Endodermal cell (in vitro differentiated cells): ENCODE results near the gene HORMAD2. TPM values are rescaled to one million over a fixed set of nuclear protein-coding genes. Genes with fewer than 3 reads are reported as not detected.

ENCODE experiments used
- DNase-seq: peaks from one replicate; pipeline ENCODE4 v3.0.0-alpha.2; 2017
- H3K27ac ChIP-seq: 2 replicates; pipeline ENCODE4 v1.5.1; 2013; ENCODE audit warnings: mild to moderate bottlenecking, low read depth, low read length, moderate library complexity
- H3K27me3 ChIP-seq: 2 replicates; pipeline ENCODE4 v1.6.1; 2013; ENCODE audit warnings: mild to moderate bottlenecking, low read length, moderate library complexity; ENCODE audit not compliant: insufficient read depth, control insufficient read depth, poor library complexity, severe bottlenecking
- H3K36me3 ChIP-seq: 2 replicates; pipeline ENCODE4 v1.7.0; 2013; ENCODE audit warnings: mild to moderate bottlenecking, low read length, moderate library complexity; ENCODE audit not compliant: control insufficient read depth, insufficient read depth
- H3K4me1 ChIP-seq: one replicate; pipeline ENCODE4 v1.7.0; 2013; ENCODE audit warnings: low read length; ENCODE audit not compliant: control insufficient read depth, insufficient read depth
- H3K4me3 ChIP-seq: 2 replicates; pipeline ENCODE4 v1.5.1; 2013; ENCODE audit warnings: mild to moderate bottlenecking, low read length, moderate library complexity
- H3K9ac ChIP-seq: 2 replicates; pipeline ENCODE4 v1.6.1; 2013; ENCODE audit warnings: mild to moderate bottlenecking, low read length, moderate library complexity; ENCODE audit not compliant: poor library complexity, severe bottlenecking; ENCODE audit errors: extremely low read depth
- H3K9me3 ChIP-seq: 2 replicates; pipeline ENCODE4 v1.6.1; 2013; ENCODE audit warnings: mild to moderate bottlenecking, low read length, moderate library complexity; ENCODE audit not compliant: control insufficient read depth
- H3K27ac Mint-ChIP-seq: 2 replicates; pipeline ENCODE4 v1.8.0; 2020; ENCODE audit warnings: mixed read lengths
- H3K27me3 Mint-ChIP-seq: 2 replicates; pipeline ENCODE4 v1.8.0; 2021; ENCODE audit warnings: mild to moderate bottlenecking, mixed read lengths; ENCODE audit not compliant: insufficient read depth
- H3K36me3 Mint-ChIP-seq: 2 replicates; pipeline ENCODE4 v1.8.0; 2020; ENCODE audit warnings: low read depth, mixed read lengths
- H3K4me1 Mint-ChIP-seq: 2 replicates; pipeline ENCODE4 v1.8.0; 2020; ENCODE audit warnings: mixed read lengths
- H3K4me3 Mint-ChIP-seq: 2 replicates; pipeline ENCODE4 v1.8.0; 2020; ENCODE audit warnings: mild to moderate bottlenecking, moderate library complexity, mixed read lengths
- H3K9me3 Mint-ChIP-seq: 2 replicates; pipeline ENCODE4 v1.8.0; 2020; ENCODE audit warnings: mild to moderate bottlenecking, mixed read lengths
- WGBS, 2 experiments: methylation state at CpG; one replicate each; pipeline versions ENCODE4 v1.1.5 to v1.1.7; 2013; ENCODE audit warnings: missing lambda C conversion rate in 2 of 2, mixed read lengths in 1 of 2; ENCODE audit not compliant: insufficient coverage in 1 of 2, insufficient read length in 1 of 2; 5-methylcytosine and 5-hydroxymethylcytosine counted together
- total RNA-seq, 2 donors: library from RNA; stranded (reverse); fragmentation: NEBNext Ultra II Directional in 1 of 2; extraction: Animal tissue kit (Norgen Biotek cat#: 25700) in 1 of 2; gene quantifications; 2 replicates in 1 of 2; 3 replicates in 1 of 2; pipeline ENCODE4 v1.2.1, GENCODE V29; 2021
- TF ChIP-seq, protein P1 (sequence below): fragments of 200-600 bp; sonication (generic); conservative IDR thresholded peaks from 2 replicates; pipeline ENCODE4 v1.5.0; 2021; ENCODE audit warnings: antibody characterized with exemption, mild to moderate bottlenecking

Gene HORMAD2
- total RNA-seq, 2 donors from 2014 or later = 0.55 TPM; not detected in 1

GRCh38 chr22:30074147-30074546, 6.1 kb upstream of the HORMAD2 start:
- H3K36me3 ChIP-seq = no peaks in the 10 kb centered on the region
- Mint-ChIP-seq H3K36me3 (no peaks in the 10 kb centered on the region), H3K4me3 (no peak overlapping the region), H3K27me3 (peaks cover 9% of the 10 kb centered on the region), H3K4me1 (peaks cover 14% of the 10 kb centered on the region), H3K27ac (no peak overlapping the region), H3K9me3 (peaks cover 4% of the 10 kb centered on the region)
- H3K4me1 ChIP-seq = peaks cover 3% of the 10 kb centered on the region
- TF ChIP-seq, protein P1, sequence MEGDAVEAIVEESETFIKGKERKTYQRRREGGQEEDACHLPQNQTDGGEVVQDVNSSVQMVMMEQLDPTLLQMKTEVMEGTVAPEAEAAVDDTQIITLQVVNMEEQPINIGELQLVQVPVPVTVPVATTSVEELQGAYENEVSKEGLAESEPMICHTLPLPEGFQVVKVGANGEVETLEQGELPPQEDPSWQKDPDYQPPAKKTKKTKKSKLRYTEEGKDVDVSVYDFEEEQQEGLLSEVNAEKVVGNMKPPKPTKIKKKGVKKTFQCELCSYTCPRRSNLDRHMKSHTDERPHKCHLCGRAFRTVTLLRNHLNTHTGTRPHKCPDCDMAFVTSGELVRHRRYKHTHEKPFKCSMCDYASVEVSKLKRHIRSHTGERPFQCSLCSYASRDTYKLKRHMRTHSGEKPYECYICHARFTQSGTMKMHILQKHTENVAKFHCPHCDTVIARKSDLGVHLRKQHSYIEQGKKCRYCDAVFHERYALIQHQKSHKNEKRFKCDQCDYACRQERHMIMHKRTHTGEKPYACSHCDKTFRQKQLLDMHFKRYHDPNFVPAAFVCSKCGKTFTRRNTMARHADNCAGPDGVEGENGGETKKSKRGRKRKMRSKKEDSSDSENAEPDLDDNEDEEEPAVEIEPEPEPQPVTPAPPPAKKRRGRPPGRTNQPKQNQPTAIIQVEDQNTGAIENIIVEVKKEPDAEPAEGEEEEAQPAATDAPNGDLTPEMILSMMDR = no peak
- no peak overlapping the region for H3K27ac ChIP-seq
- H3K9me3 ChIP-seq = no peaks in the 10 kb centered on the region
- H3K4me3 ChIP-seq = no peak overlapping the region
- WGBS, 2 experiments = 73 to 87% methylated on average over 2 to 3 of the region's 3 CpGs
- DNase-seq = no peak
- no peak overlapping the region for H3K9ac ChIP-seq
- peaks cover 5% of the 10 kb centered on the region for H3K27me3 ChIP-seq

- no peak overlapping the region for H3K27ac ChIP-seq
- 63 to 87% methylated on average over 1 to 3 of the region's 3 CpGs for WGBS, 2 experiments
- DNase-seq = no peak
- no peaks in the 10 kb centered on the region for H3K36me3 ChIP-seq
- H3K9me3 Mint-ChIP-seq = no peaks in the 10 kb centered on the region
- TF ChIP-seq, protein P1 = no peak
- no peak overlapping the region for H3K27ac Mint-ChIP-seq
- H3K4me3 ChIP-seq = no peak overlapping the region
- H3K4me1 Mint-ChIP-seq = peaks cover 14% of the 10 kb centered on the region
- H3K4me1 ChIP-seq = peaks cover 3% of the 10 kb centered on the region
- H3K27me3 ChIP-seq = peaks cover 5% of the 10 kb centered on the region
- H3K4me3 Mint-ChIP-seq = no peak overlapping the region
- H3K9ac ChIP-seq = no peak overlapping the region
- no peaks in the 10 kb centered on the region for H3K9me3 ChIP-seq
- H3K27me3 Mint-ChIP-seq = peaks cover 9% of the 10 kb centered on the region
- no peaks in the 10 kb centered on the region for H3K36me3 Mint-ChIP-seq
Observed at GRCh38 chr22:30074994-30075393, 5.3 kb upstream of the HORMAD2 start.

DNA sequence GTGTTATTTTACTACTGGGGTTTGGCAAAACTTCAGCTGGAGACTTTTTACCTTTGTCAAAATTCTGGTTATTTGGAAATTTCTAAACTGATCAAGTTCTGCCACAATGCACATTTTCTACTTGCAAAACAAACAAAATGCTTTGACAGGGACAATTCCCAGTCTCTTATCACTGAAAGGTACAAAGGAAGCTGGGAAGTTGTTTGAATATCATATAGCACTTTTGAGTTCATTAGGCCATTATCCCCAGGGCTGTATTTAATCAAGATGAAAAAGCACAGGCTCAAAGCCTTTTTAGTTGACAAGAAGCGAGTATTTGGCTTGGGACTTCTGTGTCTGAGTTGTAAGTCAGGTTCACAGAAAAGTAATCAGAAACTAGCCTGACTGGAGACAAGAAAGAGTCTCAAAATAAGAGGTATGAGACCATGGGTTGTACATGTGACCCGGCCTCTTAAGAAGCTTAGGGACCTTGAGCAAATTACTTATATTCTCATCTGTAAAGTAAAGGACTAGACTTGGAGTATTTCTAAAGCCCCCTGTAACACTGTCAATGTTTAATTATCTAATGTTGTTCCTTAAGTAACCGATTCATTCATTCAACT, 2.9 kb upstream of the HORMAD2 start:
- no peaks in the 10 kb centered on the region for H3K36me3 ChIP-seq
- H3K9me3 ChIP-seq = no peaks in the 10 kb centered on the region
- peaks cover 5% of the 10 kb centered on the region for H3K27me3 ChIP-seq
- Mint-ChIP-seq H3K4me1 (peaks cover 19% of the 10 kb centered on the region), H3K9me3 (peaks cover 3% of the 10 kb centered on the region), H3K36me3 (no peaks in the 10 kb centered on the region), H3K4me3 (no peak overlapping the region), H3K27me3 (peaks cover 17% of the 10 kb centered on the region), H3K27ac (no peak overlapping the region)
- H3K4me1 ChIP-seq = peaks cover 3% of the 10 kb centered on the region
- H3K27ac ChIP-seq = no peak overlapping the region
- H3K9ac ChIP-seq = no peak overlapping the region
- no peak overlapping the region for H3K4me3 ChIP-seq
- WGBS, 2 experiments = 84% methylated on average over 2 to 3 of the region's 3 CpGs
- TF ChIP-seq, protein P1 = no peak
- DNase-seq = no peak
